ENCODE measurements around the gene FBXL19.

Gene FBXL19

DNA sequence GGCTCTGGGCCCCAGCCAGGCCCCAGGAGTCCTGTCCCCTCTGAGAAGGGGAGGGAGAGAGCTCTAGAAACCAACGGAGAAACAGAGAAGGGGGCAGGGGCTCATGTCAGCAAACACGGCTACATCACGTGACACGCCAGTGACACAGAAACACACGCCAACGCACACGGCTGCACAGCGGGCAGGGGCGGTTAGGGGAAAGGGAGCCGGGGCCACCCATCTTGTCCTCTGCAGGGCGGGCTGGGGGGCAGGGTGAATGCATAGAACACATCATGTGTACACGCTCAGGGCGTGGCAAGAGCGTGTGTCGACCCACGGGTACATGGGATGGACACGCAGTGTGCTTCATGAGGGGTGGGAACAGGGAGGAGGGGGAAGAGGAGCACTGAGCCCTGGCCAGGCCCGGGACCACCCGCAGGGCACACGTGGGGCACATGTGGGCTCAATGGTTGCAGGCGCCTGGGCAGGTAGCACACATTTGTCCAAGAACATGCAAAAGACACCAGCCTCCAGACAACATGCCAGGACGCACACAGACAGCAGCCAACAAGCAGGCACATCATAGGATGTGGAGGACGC lies 66.2 kb downstream of the FBXL19 start:
- Histone ChIP-seq H3K36me3 (ENCODE audit: control insufficient read depth, low read length) (peaks cover 15% of the 10 kb centered on the region), H3K9me3 (ENCODE audit: control insufficient read depth, insufficient read depth, low read length) (no peaks in the 10 kb centered on the region), H3K4me1 (ENCODE audit: control insufficient read depth, low read length) (no peaks in the 10 kb centered on the region; the same call in 1 of the 2 replicates), H4K20me1 (ENCODE audit: control insufficient read depth, insufficient read depth, low read depth, low read length) (no peaks in the 10 kb centered on the region), H3K4me2 (ENCODE audit: low read length) (no peak overlapping the region), H3K9me2 (replicated peaks; ENCODE audit: control insufficient read depth, low read length) (no peaks in the 10 kb centered on the region), H3F3A (ENCODE audit: control insufficient read depth, insufficient read depth) (no peaks in the 10 kb centered on the region), H3K4me3 (ENCODE audit: low read length) (no peak overlapping the region), H3K27ac (ENCODE audit: low read depth, low read length) (no peak overlapping the region), H3K79me2 (ENCODE audit: control insufficient read depth, low read length) (no peaks in the 10 kb centered on the region), H3K27me3 (ENCODE audit: control insufficient read depth, low read length) (no peaks in the 10 kb centered on the region)
- TF ChIP-seq, protein P1, sequence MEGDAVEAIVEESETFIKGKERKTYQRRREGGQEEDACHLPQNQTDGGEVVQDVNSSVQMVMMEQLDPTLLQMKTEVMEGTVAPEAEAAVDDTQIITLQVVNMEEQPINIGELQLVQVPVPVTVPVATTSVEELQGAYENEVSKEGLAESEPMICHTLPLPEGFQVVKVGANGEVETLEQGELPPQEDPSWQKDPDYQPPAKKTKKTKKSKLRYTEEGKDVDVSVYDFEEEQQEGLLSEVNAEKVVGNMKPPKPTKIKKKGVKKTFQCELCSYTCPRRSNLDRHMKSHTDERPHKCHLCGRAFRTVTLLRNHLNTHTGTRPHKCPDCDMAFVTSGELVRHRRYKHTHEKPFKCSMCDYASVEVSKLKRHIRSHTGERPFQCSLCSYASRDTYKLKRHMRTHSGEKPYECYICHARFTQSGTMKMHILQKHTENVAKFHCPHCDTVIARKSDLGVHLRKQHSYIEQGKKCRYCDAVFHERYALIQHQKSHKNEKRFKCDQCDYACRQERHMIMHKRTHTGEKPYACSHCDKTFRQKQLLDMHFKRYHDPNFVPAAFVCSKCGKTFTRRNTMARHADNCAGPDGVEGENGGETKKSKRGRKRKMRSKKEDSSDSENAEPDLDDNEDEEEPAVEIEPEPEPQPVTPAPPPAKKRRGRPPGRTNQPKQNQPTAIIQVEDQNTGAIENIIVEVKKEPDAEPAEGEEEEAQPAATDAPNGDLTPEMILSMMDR (IDR thresholded peaks at IDR 0.05; ENCODE audit: low read depth, low read length, poor library complexity, severe bottlenecking): no peak
- no peak for TF ChIP-seq EZH2phosphoT487 (IDR thresholded peaks at IDR 0.05; ENCODE audit: borderline replicate concordance, low read length)

DNA sequence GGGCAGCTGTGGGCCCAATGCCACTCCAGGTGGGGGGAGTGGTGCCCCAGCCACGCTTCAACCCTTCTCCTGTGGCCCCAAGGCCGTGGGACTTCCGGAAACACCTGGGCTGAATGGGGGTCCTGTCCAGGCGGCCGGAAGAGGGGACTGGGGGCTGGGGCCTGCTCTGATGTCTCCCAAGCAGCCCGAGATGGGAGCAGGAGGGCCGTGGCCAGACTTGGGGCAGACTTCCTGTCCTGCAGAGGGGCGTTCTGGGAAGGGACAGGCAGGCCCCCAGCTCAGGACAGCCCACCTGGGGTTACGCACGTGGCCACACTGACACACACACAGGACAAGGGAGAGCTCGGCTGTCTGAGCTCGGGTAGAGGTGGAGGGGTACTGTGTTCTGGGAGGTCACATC lies 66.7 kb downstream of the FBXL19 start:
- H3K27ac ChIP-seq (ENCODE audit: low read depth, low read length): no peak overlapping the region
- H3K27me3 ChIP-seq (ENCODE audit: control insufficient read depth, low read length): no peaks in the 10 kb centered on the region
- no peak for TF ChIP-seq EZH2phosphoT487 (IDR thresholded peaks at IDR 0.05; ENCODE audit: borderline replicate concordance, low read length)
- TF ChIP-seq, protein P1 (IDR thresholded peaks at IDR 0.05; ENCODE audit: low read depth, low read length, poor library complexity, severe bottlenecking): no peak
- H3K4me3 ChIP-seq (ENCODE audit: low read length): no peak overlapping the region
- no peaks in the 10 kb centered on the region for H3K4me1 ChIP-seq (ENCODE audit: control insufficient read depth, low read length)
- no peaks in the 10 kb centered on the region for H3F3A ChIP-seq (ENCODE audit: control insufficient read depth, insufficient read depth)
- H4K20me1 ChIP-seq (ENCODE audit: control insufficient read depth, insufficient read depth, low read depth, low read length): no peaks in the 10 kb centered on the region
- no peaks in the 10 kb centered on the region for H3K79me2 ChIP-seq (ENCODE audit: control insufficient read depth, low read length)
- no peaks in the 10 kb centered on the region for H3K9me2 ChIP-seq (replicated peaks; ENCODE audit: control insufficient read depth, low read length)
- peaks cover 12% of the 10 kb centered on the region for H3K36me3 ChIP-seq (ENCODE audit: control insufficient read depth, low read length)
- H3K9me3 ChIP-seq (ENCODE audit: control insufficient read depth, insufficient read depth, low read length): no peaks in the 10 kb centered on the region
- no peak overlapping the region for H3K4me2 ChIP-seq (ENCODE audit: low read length)

DNA sequence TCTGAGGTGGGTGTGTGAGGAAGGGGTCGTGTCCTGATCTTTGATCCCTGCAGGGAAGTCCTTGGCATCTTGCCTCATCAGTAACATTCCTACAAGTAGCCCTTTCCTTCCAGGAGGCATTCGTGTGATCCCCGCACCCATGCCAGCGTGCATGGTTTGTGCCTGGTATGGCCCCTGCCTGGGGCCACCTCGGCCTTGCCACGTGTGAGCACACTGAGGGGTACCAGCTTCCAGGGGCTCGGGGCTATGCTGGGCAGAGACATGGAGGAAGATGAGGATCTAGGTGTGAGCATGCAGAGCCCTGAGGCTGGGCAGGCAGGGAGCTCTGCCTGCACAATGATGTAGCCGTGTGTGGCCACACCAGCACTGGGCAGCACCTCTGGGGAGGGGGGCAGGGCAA lies 67.7 kb downstream of the FBXL19 start:
- no peak overlapping the region for H3K4me2 ChIP-seq (ENCODE audit: low read length)
- H4K20me1 ChIP-seq (ENCODE audit: control insufficient read depth, insufficient read depth, low read depth, low read length): no peaks in the 10 kb centered on the region
- no peaks in the 10 kb centered on the region for H3F3A ChIP-seq (ENCODE audit: control insufficient read depth, insufficient read depth)
- no peaks in the 10 kb centered on the region for H3K9me3 ChIP-seq (ENCODE audit: control insufficient read depth, insufficient read depth, low read length)
- H3K9me2 ChIP-seq (replicated peaks; ENCODE audit: control insufficient read depth, low read length): no peaks in the 10 kb centered on the region
- H3K27me3 ChIP-seq (ENCODE audit: control insufficient read depth, low read length): no peaks in the 10 kb centered on the region
- H3K27ac ChIP-seq (ENCODE audit: low read depth, low read length): no peak overlapping the region
- peaks cover 3% of the 10 kb centered on the region; the same call in 1 of the 2 replicates for H3K36me3 ChIP-seq (ENCODE audit: control insufficient read depth, low read length)
- no peaks in the 10 kb centered on the region for H3K4me1 ChIP-seq (ENCODE audit: control insufficient read depth, low read length)
- no peak for TF ChIP-seq EZH2phosphoT487 (IDR thresholded peaks at IDR 0.05; ENCODE audit: borderline replicate concordance, low read length)
- TF ChIP-seq, protein P1 (IDR thresholded peaks at IDR 0.05; ENCODE audit: low read depth, low read length, poor library complexity, severe bottlenecking): no peak
- no peak overlapping the region for H3K4me3 ChIP-seq (ENCODE audit: low read length)
- H3K79me2 ChIP-seq (ENCODE audit: control insufficient read depth, low read length): no peaks in the 10 kb centered on the region

Data from DOHH2 (cell line).